Osteoblast (primary cell): ENCODE measurements around the gene LRIT3. TPM values are rescaled to one million over a fixed set of nuclear protein-coding genes. Genes with fewer than 3 reads are reported as not detected.

ENCODE experiments used
- DNase-seq: peaks from one replicate; pipeline ENCODE4 v3.0.0; 2011; ENCODE audit warnings: low spot score, mixed read lengths; ENCODE audit not compliant: insufficient read length; ENCODE audit errors: missing footprints
- H2AFZ ChIP-seq: 2 replicates; pipeline ENCODE4 v1.6.0; 2011; ENCODE audit warnings: mild to moderate bottlenecking, low read length
- H3K27ac ChIP-seq: 2 replicates; pipeline ENCODE4 v1.5.1; 2011; ENCODE audit warnings: mild to moderate bottlenecking, low read depth, low read length, moderate library complexity
- H3K27me3 ChIP-seq: 2 replicates; pipeline ENCODE4 v1.6.0; 2012; ENCODE audit warnings: mild to moderate bottlenecking, control low read depth, inconsistent platforms, low read length, moderate library complexity; ENCODE audit not compliant: insufficient read depth
- H3K36me3 ChIP-seq: 2 replicates; pipeline ENCODE4 v1.5.1; 2011; ENCODE audit warnings: mild to moderate bottlenecking, low read length, control low read depth, moderate library complexity; ENCODE audit not compliant: insufficient read depth
- H3K4me1 ChIP-seq: 2 replicates; pipeline ENCODE4 v1.5.1; 2011; ENCODE audit warnings: mild to moderate bottlenecking, low read length, control low read depth, moderate library complexity; ENCODE audit not compliant: insufficient read depth
- H3K4me2 ChIP-seq: 2 replicates; pipeline ENCODE4 v1.6.0; 2011; ENCODE audit warnings: mild to moderate bottlenecking, low read length; ENCODE audit not compliant: insufficient read depth
- H3K4me3 ChIP-seq: fragments of 200-600 bp; sonication (generic); 3 replicates; pipeline ENCODE4 v1.5.1; 2012; ENCODE audit warnings: mild to moderate bottlenecking, low read length, inconsistent platforms; ENCODE audit not compliant: insufficient read depth
- H3K79me2 ChIP-seq: 2 replicates; pipeline ENCODE4 v1.6.0; 2012; ENCODE audit warnings: mild to moderate bottlenecking, low read length, control low read depth, inconsistent platforms; ENCODE audit not compliant: insufficient read depth
- H3K9me3 ChIP-seq: 2 replicates; pipeline ENCODE4 v1.5.1; 2011; ENCODE audit warnings: low read depth, low read length, control low read depth
- H4K20me1 ChIP-seq: 2 replicates; pipeline ENCODE4 v1.6.0; 2012; ENCODE audit warnings: mild to moderate bottlenecking, low read length, control low read depth; ENCODE audit not compliant: insufficient read depth
- CTCF ChIP-seq: IDR thresholded peaks from 2 replicates; pipeline ENCODE4 v1.5.1; 2011; ENCODE audit warnings: mild to moderate bottlenecking, low read depth, low read length, moderate library complexity; ENCODE audit errors: extremely low read depth
- total RNA-seq: library from RNA; depleted of rRNA; stranded (reverse); fragments of >200 nt; gene quantifications from 2 replicates; pipeline ENCODE4 v1.2.3, GENCODE V29; 2012

LRIT3 gene
- total RNA-seq, 1 donor, result under 0.01 TPM

GRCh38 chr4:109827672-109828071, 20.2 kb upstream of the LRIT3 start, which contains the start of gene RRH:
RRH (plus strand) TSS chr4:109827972; CDS start chr4:109828028, 56 bp downstream.
- Histone ChIP-seq H3K4me3 (no peak within 1 kb of the TSS), H3K4me2 (no peak within 1 kb of the TSS), H3K36me3 (peaks cover 19% of the 10 kb centered on the region), H3K79me2 (no peaks in the 10 kb centered on the region), H3K27ac (no peak within 1 kb of the TSS), H3K9me3 (no peaks in the 10 kb centered on the region), H3K4me1 (no peaks in the 10 kb centered on the region), H3K27me3 (no peaks in the 10 kb centered on the region), H2AFZ (no peak within 1 kb of the TSS), H4K20me1 (no peaks in the 10 kb centered on the region)
- TF ChIP-seq CTCF, result no peak
- no peak for DNase-seq

GRCh38 chr4:109833756-109834155, 14.2 kb upstream of the LRIT3 start:
- Histone ChIP-seq H3K79me2 (no peaks in the 10 kb centered on the region), H3K9me3 (no peaks in the 10 kb centered on the region), H3K36me3 (no peaks in the 10 kb centered on the region), H3K4me2 (no peak overlapping the region), H3K4me1 (no peaks in the 10 kb centered on the region), H4K20me1 (no peaks in the 10 kb centered on the region), H2AFZ (no peak overlapping the region), H3K27me3 (no peaks in the 10 kb centered on the region), H3K27ac (no peak overlapping the region), H3K4me3 (no peak overlapping the region)
- TF ChIP-seq CTCF, result no peak
- DNase-seq, result no peak

GRCh38 chr4:109836985-109837384, 10.9 kb upstream of the LRIT3 start:
- H4K20me1 ChIP-seq, result no peaks in the 10 kb centered on the region

GRCh38 chr4:109846395-109847098, 1.4 kb upstream of the LRIT3 start:
- no peaks in the 10 kb centered on the region for H3K79me2 ChIP-seq
- no peak for DNase-seq
- no peaks in the 10 kb centered on the region for H3K4me1 ChIP-seq
- H3K9me3 ChIP-seq, result no peaks in the 10 kb centered on the region
- no peak overlapping the region for H3K4me3 ChIP-seq
- H3K27ac ChIP-seq, result no peak overlapping the region
- peaks cover 3% of the 10 kb centered on the region for H3K27me3 ChIP-seq
- TF ChIP-seq CTCF, result no peak
- no peak overlapping the region for H2AFZ ChIP-seq
- no peaks in the 10 kb centered on the region for H4K20me1 ChIP-seq
- no peak overlapping the region for H3K4me2 ChIP-seq
- H3K36me3 ChIP-seq, result no peaks in the 10 kb centered on the region

More at GRCh38 chr4:109836985-109837384, 10.9 kb upstream of the LRIT3 start:
- no peaks in the 10 kb centered on the region for H3K4me1 ChIP-seq
- no peak overlapping the region for H3K4me3 ChIP-seq
- no peaks in the 10 kb centered on the region for H3K27me3 ChIP-seq
- no peak overlapping the region for H3K27ac ChIP-seq
- no peaks in the 10 kb centered on the region for H3K79me2 ChIP-seq
- DNase-seq, result no peak
- TF ChIP-seq CTCF, result no peak
- no peaks in the 10 kb centered on the region for H3K9me3 ChIP-seq
- no peak overlapping the region for H2AFZ ChIP-seq
- no peaks in the 10 kb centered on the region for H3K36me3 ChIP-seq
- H3K4me2 ChIP-seq, result no peak overlapping the region
